Measurements from ENCODE around the gene NHLRC3.

GRCh38 chr13:39049274-39049673 lies 11.0 kb downstream of the NHLRC3 start:
- TF ChIP-seq CTCF (conservative IDR thresholded peaks at IDR 0.05) = no peak
- no peak for TF ChIP-seq ZFX (IDR thresholded peaks at IDR 0.05)

All from C4-2B (cell line).